K562 treated with DMSO at 1 percent for 24 hours (cell line): ENCODE data around the gene KSR1. TPM values are rescaled to one million over a fixed set of nuclear protein-coding genes. Genes with fewer than 3 reads are reported as not detected.

ENCODE experiments used
- total RNA-seq: library from RNA; unstranded; fragments of 300-600 nt; gene quantifications from 2 replicates; pipeline ENCODE4 v1.2.3, GENCODE V29; 2022; ENCODE audit warnings: low read depth; ENCODE audit not compliant: insufficient read depth

The KSR1 gene
- total RNA-seq, result 43.1 and 44.4 TPM in 2 replicates

GRCh38 chr17:27455914-27456680 is at the start of gene KSR1:
Gene KSR1, plus strand, starts transcription at chr17:27456448. Its CDS starts 196 bp downstream, at chr17:27456644.

DNA sequence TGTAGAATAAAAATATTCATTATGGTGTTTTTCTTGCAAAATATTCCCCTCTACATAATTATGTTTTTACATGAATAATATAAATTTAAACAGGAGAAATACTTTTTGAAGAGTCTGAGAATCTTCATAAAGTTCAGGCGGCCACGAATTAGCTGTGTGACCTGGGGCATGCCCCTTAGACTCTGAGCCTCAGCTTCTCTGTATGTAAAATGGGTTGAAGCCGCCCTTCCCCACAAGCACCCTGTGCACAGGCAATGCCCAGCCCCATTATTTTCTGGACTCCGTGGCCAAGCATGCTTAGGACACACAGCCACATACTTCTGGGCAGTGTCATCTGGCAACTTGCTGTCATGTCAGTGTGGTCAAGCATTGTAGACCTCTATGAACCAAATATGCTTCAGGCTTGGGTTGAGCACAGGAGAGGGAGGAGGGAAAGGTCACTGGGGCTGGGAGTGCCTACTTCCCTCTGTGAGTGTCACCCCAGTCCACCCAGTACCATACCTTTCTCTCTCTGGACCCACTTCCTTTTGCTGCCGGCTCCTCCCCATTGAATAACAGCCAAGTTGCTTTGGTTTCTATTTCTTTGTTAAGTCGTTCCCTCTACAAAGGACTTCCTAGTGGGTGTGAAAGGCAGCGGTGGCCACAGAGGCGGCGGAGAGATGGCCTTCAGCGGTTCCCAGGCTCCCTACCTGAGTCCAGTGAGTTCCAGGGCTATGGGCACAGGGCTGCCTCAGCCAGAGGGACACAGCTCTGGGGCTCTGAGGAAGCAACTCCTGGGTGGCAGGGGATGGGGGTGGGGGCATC is 174.6 kb downstream of the KSR1 start, which contains the start of gene LGALS9:
TSS of gene LGALS9 (plus strand) at position 582 of the 804 bp plus-strand sequence. CDS start at position 660, 78 bp downstream.

Other genes starting within 250 kb of the KSR1 start
- 60.7 and 79.3 TPM in 2 replicates for gene WSB1, start 162.3 kb upstream of the KSR1 start, total RNA-seq
- 7.8 and 9.9 TPM in 2 replicates for gene LGALS9, start 174.7 kb downstream of the KSR1 start, total RNA-seq